Anterior cingulate cortex (tissue), 58 donors: ENCODE data around the gene PSD4.

Source experiments
- DNase-seq, 58 donors: peaks; one replicate each; lab custom pipeline; 2025; lab: John Stamatoyannopoulos, UW

Gene PSD4

GRCh38 chr2:113164930-113165585, 8.7 kb upstream of the PSD4 start:
- no peak for DNase-seq

GRCh38 chr2:113166187-113166645, 7.6 kb upstream of the PSD4 start:
- no peak for DNase-seq

GRCh38 chr2:113167115-113167932, 6.4 kb upstream of the PSD4 start:
- DNase-seq: no peak

GRCh38 chr2:113167962-113168340, 5.8 kb upstream of the PSD4 start:
- DNase-seq: no peak

- no peak for DNase-seq
These were observed 4.7 kb upstream of the PSD4 start for GRCh38 chr2:113169002-113169530.

GRCh38 chr2:113169586-113169985, 4.2 kb upstream of the PSD4 start:
- no peak for DNase-seq

- no peak for DNase-seq
These were observed 2.3 kb upstream of the PSD4 start for GRCh38 chr2:113171334-113172075.

- DNase-seq: no peak
These were observed 840 bp upstream of the PSD4 start for GRCh38 chr2:113172721-113173541.

- DNase-seq: no peak
These were observed 592 bp downstream of the PSD4 start for GRCh38 chr2:113174376-113174750.

GRCh38 chr2:113175042-113175628, 1.4 kb downstream of the PSD4 start:
- DNase-seq: no peak

- DNase-seq: no peak
These were observed 2.2 kb downstream of the PSD4 start for GRCh38 chr2:113175736-113176695.

GRCh38 chr2:113176696-113177355, 3.1 kb downstream of the PSD4 start:
- no peak for DNase-seq

GRCh38 chr2:113178069-113178746, 4.4 kb downstream of the PSD4 start:
- DNase-seq: no peak

- DNase-seq: no peak
These were observed 5.1 kb downstream of the PSD4 start for GRCh38 chr2:113178891-113179290.

GRCh38 chr2:113179446-113180045, 5.8 kb downstream of the PSD4 start:
- no peak for DNase-seq

- no peak for DNase-seq
These were observed 6.6 kb downstream of the PSD4 start for GRCh38 chr2:113180131-113180946.
